NCI-H1048 (cell line): ENCODE results near the gene SH2D1B.
"Not testable (repeated sequence)": the region's sequence is repeated elsewhere in the genome, so short reads cannot be mapped to it uniquely, and the experiment has no call there.

Experiments used
- DNase-seq: peaks from one replicate; lab custom pipeline; 2025; lab: John Stamatoyannopoulos, UW

SH2D1B gene

DNA sequence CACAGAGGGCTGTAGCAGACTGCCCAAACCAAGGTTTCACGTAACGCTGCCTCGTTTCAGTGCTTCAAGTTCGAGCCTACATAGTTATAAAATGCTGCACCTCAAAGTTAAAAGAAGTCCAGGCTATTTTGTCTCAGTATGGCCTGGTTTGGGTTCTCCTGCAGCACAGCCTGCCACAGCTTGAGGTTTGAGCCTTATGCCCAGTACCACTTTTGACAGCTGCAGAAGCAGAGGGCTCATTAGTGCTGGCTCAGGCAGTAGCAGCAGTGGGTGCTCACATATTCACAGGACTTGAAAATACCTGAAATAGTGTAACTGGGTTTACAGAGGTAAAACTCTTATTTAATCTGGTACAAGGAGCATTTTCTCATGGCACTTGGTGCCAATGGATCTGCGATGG is 50.6 kb downstream of the SH2D1B start:
- no peak for DNase-seq

DNA sequence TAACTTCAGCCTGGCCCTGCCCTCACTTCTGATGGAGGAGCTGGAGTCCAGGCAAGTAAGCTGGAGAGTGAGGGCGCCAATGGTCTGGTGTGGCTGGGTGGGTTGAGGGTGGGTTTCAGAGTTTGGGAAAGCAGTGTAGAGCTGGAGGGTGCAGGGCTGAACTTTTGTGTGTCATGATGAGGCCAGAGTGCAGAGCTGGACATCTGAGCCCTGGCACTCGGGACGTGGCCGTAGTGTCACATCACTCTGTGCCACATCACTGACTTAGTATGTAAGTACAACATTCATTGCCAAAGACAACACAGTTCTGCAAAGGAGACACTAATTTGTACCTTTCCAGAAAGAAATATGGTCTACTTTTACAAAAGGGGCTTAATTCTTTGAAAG is 51.1 kb downstream of the SH2D1B start:
- no peak for DNase-seq

DNA sequence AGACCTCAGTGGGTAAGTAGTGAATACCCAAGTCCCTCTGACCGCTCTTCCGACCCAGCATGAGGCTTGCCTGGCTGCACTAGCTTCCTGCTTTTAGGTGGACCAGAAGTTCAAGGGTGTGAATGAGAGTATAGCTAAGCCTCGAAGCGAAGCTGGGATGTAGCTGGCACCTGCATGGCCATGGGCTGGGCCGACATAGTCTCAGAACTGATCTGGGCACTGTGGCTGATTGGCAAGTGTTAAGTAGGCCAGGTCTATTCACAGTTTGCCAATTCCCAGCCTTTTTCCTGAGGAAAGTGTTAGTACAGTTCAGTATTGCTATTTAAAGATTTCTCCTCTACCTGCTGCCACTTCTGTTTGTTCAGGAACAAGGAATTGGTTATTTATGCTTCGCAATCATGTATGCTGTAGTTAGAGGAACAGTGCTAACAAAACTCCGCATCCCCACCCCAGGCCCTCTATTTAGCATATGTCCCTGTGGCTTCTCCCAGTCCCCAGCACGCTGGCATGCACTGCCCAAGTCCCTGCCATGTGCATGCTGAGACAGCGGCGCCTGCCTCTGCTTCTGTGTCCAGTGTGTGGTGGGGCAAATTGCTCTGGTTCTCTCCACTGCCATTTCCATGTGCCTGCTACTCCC is 51.6 kb downstream of the SH2D1B start:
- no peak for DNase-seq

DNA sequence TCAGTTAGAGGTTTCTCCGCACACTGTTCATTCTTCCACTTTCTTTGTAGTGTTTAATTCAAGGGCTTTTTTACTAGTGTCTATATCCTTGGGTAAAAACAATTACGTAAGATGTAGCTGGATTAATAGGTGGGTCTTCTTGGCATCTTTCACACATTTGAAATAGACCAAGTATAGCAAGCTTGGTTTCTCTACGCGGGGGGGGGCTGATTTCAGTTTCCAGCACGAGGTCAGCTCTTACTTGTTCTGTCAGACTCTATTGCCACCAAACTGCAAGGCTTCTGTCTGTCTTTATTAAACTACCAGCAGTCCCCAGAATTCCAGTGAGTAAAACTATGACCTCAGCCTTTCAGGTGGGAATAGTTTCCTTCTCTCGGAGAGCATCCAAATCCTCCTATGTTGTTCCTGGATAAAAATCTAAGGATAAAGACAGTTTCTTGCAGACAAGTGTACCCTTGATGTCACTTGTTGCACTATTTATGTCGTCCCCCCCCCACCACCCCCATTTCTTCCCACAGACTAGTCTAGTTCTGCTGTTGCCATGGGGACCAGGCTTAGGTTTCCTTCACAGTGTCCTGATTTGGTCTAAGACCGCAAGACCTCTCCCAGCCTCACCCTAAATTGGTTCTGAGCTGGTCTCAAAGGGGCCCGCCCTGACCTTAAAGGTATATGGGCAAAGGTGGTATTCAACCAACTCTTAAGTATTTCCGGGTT is 52.3 kb downstream of the SH2D1B start:
- DNase-seq = no peak

DNA sequence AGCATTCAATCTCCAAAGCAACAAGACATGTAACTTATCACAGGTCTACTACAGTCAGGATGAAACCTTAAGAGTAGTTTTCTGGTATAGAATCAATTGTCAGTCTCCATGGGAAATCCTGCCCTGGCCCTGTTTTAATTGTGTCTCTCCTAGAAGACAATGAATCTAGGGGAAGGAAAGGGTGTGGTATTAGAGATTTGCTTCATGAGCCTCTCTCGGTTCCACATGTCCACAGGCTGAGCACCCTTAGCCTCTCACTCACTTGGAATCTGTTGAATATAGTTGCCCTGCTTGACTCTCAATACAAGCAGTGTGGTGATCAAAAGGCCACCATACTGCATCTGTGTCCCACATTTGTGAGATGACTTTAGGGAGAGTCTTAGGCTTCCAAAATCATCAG is 53.0 kb downstream of the SH2D1B start:
- DNase-seq = no peak

DNA sequence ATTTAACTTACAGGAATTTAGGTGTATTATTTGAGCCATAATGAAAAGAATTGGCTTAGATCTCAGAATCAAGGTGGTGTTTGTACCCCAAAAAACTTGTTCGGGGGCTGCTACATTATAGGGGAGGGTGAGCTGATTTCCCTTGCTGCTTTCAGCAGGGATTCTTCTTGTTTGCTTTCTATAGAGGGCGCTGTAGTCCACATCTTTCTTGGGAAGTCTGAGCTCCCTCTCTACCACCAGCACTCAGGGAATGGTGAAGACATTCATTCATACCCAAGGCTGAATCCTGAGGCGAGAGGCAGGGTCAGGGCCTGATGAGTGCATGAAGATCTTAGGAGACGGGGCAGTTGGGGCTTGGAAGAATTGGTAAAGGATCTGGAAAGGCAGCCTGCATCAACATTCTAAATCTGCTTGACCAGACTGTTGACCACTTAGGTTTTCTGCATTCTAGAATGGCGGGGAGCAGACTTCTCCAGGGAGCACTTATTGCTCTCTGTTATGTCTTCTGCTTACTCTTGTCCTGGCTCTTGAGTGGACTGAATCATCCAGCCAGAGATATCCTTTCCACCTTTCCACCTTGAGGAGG is 54.2 kb downstream of the SH2D1B start:
- DNase-seq = no peak

DNA sequence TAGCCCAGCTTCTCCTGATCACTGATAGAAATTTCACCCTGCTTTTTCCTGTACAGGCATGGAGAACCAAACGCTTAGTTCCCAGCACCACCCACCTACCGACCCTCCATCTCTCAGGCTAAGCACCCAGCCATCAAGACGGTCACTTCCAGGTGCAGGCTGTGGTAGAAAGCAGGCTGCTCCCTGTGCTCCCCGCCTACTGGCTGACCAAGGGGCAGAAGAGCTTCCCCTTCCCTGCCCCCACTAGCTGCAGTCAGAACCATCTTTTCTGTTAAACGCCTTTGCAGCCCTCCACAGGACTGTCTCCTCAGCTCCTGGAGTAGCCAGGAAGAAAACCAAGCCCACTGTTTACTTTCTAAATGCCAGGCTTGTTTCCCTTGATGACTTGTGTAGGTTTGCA is 58.2 kb downstream of the SH2D1B start:
- no peak for DNase-seq

DNA sequence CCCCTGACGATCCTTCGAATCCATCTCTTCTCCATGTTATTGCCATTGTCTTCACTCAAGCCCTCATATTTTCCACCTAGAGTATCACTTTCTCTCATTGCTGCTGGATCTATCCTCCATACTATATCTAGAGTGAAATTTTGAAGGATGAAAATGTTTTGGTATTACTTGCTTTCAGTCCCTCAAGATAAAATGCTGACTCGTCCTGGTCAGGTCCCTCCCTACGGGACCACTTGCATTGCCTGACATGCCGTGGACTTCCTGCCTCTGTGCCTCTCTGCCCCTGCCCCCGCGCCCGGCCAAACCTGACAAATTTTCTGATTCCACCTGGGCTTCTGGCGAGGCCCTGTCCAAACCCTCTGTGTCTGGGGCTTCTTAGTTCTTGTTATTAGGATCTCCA is 58.9 kb downstream of the SH2D1B start:
- DNase-seq = no peak

DNA sequence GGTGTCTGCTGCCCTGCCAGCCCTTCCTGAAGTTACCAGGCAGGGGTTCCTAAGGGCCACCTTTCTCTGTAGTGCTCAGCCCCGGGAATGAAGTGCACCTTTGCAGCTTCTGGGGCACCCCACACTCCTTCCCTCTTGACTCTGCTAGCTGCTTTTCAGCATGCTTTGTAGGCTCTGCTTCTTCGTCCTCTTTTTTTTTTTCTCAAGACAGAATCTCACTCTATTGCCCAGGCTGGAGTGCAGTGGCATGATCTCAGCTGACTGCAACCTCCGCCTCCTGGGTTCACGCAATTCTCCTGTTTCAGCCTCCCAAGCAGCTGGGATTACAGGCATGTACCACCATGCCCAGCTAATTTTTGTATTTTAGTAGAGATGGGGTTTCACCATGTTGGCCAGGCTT is 60.1 kb downstream of the SH2D1B start:
- not testable (repeated sequence) for DNase-seq

DNA sequence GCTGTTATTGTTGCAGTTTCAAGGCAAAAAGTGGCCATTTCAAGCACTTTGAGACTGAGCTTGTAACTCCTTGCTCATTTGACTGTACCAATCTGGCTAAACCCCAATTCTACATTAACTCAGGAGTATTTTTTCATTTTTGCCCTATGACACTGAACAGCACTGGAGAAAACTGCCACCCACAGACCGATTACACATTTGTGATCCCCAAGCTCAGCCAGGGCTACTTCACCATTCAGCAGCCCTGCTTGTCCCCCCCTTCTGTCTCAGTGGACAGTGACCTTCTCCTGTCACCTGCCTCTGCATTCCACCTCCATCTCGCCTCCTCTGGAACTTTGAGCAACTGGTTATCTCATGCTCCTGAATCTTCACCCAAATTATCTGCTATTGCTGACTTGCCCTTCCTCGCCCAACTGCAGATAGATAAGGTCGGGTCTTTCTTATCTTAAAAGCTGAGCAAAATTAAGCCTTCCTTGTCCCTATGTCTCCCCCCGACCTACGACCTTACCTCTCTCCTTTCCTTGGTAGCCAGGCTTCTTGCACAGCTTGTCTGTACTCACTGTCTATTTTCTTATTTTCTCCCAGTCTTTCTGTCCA is 60.6 kb downstream of the SH2D1B start:
- no peak for DNase-seq

DNA sequence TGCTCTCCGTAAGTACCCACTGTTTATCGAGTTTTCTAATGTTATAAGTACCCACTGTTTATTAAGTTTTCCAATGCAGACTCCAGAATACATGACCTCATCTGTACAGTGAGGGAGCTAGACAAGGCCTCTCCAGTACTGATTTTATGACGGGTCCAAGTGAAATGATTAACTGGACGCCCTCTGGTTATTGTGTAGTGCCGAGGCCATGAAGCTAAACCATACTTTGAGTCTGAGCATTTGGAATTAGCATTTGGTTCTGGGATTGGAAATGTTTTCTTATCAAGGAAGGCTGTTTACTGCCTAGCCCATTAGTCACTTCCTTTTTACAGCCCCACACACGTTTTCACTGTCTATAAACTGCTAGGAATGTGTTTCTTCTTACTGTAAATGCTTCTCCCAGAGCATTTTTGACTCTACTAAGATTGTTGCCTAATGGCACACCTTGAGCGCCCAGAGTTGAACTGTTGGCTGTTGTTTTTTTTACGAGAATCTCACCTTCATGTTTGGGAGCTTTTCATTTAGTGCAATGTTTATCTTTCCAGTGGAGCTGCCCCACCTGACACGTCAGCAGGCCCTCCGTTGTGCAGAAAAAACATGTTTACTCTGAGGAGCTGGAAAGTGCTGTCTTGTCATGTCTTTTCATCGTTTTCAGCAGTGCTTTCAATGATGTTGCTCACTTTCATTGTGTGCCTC is 62.2 kb downstream of the SH2D1B start:
- DNase-seq = no peak

DNA sequence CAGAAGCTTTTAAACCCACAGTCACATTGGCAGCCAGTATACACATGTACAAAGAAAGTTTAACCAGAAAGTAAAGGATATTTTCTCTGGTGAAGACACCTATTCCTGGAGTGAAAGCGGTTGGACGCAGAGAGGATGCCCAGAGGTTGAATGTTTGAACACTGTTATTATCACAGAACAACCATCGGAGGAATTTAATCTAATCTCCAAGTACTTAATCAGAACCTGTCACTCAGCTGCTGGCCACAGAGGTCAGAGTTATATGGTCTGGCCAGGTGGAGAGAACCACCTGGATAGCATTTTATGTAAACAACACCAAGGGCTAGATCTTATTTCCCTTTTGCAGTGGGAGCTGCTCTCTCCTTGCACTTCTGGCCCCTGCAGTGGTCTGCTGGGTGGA is 64.7 kb downstream of the SH2D1B start:
- no peak for DNase-seq
